Measurements from ENCODE around the gene CPEB3.

Gene CPEB3

DNA sequence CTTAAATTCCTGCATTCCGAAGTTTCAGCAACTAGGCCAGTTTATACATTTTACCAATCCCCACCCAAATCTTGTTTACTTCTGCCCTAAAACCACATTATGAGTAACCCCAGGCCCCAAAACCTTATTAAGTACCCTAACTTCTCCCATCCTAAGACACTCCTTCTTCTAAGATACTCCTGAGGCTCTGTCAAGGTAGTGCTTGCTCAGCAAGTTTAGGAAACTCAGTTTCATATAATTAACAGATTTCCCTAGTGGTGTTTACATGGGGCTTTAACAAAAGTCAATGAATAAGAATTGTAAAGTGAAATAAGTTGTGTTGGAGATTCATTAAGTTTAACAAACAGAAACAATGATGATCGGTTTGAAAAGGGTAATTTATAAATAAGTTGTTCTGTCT, 77.8 kb downstream of the CPEB3 start:
- no peak for DNase-seq (ENCODE audit: low read depth in 2 of 2)

DNA sequence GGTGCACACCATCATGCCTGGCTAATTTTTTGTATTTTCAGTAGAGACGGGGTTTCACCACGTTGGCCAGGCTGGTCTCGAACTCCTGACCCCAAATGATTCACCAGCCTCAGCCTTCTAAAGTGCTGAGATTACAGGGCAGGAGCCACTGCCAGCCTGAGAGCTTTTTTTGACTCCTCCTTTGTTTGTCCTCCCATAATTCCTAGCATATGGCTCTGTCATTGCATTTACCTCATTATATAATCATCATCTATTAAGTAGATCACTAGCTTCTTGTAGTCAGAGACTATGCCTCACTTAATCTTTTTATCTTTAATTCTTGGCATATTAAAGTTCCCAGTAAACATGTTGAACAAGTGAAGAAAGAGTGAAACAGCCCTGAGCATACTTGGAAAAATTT, 82.1 kb downstream of the CPEB3 start:
- no peak for DNase-seq (ENCODE audit: low read depth in 2 of 2)

DNA sequence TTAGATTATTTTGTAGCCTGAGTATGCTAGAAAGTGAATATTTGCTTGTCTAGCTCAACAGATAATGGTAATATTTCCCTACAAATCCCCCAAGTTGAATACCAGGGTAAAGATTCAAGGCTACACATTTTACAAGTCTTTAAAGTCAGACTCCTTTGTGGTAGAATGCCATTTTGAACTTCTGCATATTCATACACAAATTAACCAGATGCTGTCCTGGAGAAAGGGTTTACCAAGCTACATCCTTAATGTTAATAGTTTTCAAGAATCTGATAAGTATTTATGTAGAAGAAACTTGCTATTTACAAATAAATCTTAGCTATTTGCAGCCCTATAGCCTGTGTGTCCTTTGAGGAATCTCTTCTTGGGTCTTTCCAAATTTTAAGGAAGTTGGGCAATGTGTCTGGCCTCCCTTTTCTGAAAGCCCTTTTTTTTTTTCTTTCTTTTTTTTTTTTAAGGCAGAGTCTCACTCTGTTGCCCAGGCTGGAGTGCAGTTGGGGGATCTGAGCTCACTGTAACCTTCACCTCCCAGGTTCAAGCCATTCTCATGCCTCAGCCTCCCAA, 82.6 kb downstream of the CPEB3 start:
- no peak for DNase-seq (ENCODE audit: low read depth in 2 of 2)

DNA sequence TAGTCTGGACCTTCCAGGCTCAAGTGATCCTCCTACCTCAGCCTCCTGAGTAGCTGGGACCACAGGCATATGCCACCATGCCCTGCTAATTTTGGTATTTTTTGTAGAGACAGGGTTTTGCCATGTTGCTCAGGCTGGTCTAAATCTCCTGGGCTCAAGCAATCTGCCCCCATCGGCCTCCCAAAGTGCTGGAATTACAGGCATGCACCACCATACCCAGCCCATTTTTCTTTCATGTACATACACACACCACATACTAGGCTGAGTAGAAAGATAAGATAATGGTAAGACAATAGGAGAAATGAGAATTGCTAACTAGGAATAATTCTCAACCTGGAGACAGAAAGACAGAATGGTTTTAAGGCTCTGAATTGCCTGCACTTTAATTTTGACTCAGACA, 83.8 kb downstream of the CPEB3 start:
- no peak for DNase-seq (ENCODE audit: low read depth in 2 of 2)

GRCh38 chr10:92203919-92204623, 86.8 kb downstream of the CPEB3 start:
- no peak for DNase-seq (ENCODE audit: low read depth in 2 of 2)

DNA sequence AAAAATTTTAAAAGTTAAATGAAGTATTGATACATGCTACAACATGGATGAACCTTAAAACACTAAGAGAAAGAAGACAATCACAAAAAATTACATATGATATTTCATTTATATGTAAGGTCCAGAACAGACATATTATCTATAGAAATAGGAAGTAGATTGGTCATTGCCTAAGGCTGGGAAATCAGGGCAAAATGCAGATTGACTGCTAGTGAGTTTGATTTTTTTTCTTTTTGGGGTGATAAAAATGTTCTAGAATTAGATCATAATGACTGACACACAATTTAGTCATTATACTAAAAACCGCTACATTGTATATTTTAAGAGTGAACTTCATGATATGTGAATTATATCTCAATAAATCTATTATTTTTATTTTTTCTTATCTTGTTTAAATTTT, 88.3 kb downstream of the CPEB3 start:
- no peak for DNase-seq (ENCODE audit: low read depth in 2 of 2)

DNA sequence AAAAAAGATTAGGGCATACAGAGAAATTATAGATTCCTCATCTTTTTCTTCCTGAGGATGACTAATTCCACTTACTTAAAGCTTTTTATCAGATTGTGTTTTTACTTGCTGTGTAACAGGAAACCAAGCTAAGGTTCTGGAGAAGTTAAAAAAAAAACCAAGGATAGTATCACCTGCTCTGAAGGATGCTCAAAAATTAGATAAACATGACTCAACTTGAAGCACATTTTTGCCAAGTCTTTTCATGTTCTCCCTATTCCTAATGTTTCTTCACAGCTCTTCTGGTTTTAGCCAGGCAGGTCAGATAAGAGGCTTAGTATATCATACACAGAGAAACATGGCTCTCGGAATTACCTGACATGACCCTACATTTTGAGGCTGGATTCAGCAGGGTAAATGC, 90.3 kb downstream of the CPEB3 start:
- no peak for DNase-seq (ENCODE audit: low read depth in 2 of 2)

DNA sequence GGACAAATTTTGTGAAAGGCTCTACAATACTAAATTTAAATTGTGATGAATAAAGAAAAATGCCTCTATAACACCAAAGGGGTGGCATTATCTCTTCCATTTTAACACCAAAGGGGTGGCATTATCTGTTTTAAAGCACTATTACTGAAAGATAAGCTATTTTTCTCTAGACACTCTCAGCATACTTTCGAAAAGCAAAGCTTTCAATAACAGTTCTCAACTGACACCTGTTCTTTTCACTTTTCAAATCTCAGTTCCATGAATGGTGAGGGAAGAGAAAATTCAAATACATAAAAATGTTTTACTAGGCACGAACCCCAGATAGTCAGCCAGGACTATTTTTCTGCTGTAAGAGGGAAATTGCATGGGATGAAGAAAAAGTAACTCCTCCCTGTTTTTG, 103.8 kb downstream of the CPEB3 start:
- DNase-seq (ENCODE audit: low read depth in 2 of 2) = no peak

- DNase-seq (ENCODE audit: low read depth in 2 of 2) = no peak
Measured at GRCh38 chr10:92184977-92185376, 105.9 kb downstream of the CPEB3 start.

- DNase-seq (ENCODE audit: low read depth in 2 of 2) = no peak
Measured at GRCh38 chr10:92183199-92183598, 107.7 kb downstream of the CPEB3 start.

DNA sequence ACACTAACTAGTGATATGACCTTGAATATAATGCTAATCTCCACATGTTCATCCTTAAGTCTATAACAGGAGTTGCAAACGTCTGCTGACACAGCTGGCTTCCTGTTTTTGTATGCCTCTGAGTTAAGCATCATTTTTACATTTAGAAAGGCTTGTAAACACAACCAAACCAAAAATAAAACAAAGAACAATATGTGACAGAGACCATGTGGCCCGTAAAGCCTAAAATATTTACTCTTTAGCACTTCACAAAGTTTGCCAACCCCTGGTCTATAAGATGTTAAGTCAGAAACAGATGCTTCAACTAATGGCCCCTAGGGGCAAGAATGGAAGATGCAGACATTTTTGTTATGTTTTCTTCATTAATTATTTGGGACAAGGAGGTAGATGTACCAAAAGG, 109.3 kb downstream of the CPEB3 start:
- no peak for DNase-seq (ENCODE audit: low read depth in 2 of 2)

- no peak for DNase-seq (ENCODE audit: low read depth in 2 of 2)
Measured at GRCh38 chr10:92180399-92180798, 110.5 kb downstream of the CPEB3 start.

DNA sequence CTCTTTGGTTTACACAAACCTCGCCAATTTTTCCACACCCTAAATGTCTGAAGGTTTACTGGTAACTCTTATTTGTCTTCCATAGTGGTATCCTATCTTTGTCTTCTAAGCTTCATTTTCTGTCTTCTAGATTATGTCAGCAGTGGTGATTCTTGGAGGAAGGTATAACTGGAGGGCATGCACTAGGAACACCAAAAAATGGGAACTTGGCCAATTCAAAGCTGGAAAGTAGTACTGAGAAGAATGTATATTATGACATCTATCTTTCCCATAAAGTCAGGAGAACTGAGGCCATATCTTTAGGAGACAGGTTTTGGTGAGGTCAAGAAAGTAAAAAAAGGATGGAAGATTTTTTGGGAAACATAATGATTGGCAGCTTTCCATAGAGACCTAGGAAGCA, 113.3 kb downstream of the CPEB3 start:
- DNase-seq (ENCODE audit: low read depth in 2 of 2) = no peak

DNA sequence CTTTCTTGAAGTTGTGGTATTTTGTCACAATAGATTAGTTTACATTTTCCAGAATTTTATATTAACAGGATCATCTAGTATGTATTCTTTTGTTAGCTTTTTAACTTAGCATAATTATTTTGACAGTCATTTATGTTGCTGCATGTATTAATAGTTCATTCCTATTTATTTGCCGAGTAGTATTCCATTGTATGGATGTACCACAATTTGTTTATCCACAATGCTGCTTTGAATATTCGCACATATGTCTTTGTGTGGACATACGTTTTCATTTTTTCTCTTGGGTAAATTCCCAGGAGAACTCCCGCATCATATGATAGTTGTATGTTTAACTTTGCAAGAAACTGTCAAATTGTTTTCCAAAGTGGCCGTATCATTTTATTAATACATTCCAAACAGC, 115.7 kb downstream of the CPEB3 start:
- no peak for DNase-seq (ENCODE audit: low read depth in 2 of 2)

- no peak for DNase-seq (ENCODE audit: low read depth in 2 of 2)
Measured at GRCh38 chr10:92173996-92174395, 116.9 kb downstream of the CPEB3 start.

DNA sequence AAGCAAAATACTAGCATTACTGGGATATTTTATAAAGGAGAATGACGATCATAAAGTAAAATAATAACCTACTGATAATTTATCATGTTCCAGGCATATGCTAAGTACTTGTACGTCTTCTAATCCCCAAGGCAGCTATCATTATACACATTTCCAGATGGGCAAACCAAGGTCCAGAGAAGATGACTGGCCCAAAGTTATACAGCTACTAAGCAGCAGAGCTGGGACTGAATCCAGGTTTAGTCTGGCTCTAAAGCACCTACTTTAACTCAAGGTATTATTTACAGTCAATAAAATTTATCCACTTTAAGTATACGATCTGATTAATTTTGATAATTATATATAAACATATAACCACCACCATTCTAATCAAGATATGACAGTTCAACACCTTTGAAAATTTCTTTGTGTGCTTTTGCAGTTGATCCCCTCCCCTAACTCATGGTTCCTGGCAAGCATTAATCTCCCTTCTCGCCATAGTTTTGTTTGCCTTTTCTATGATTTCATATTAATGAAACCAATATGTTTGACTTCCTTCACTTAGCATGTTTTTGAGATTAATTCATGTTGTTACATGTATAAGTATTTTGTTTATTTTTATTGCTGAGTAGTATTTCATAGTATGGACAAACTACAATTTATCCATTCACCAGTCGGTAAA, 126.7 kb downstream of the CPEB3 start:
- DNase-seq (ENCODE audit: low read depth in 2 of 2) = no peak

DNA sequence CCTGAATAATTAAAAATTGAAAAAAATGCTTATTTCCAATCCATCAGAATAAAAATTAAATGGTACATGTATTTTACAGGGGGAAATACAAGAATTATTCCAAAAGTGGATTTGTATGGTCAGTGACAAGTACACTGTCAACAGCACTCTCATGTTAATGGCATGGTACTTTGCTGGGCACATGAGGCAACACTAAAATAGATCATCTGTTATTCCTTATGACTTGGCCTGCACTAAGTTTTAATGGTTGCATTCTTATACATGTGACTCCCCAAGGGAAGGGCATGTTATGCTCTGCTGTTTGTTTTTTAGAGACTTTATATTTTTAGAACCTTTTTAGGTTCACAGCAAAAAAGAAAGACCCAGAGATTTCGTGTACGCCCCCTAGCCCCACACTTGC, 128.3 kb downstream of the CPEB3 start:
- no peak for DNase-seq (ENCODE audit: low read depth in 2 of 2)

- no peak for DNase-seq (ENCODE audit: low read depth in 2 of 2)
Measured at GRCh38 chr10:92156874-92157773, 133.8 kb downstream of the CPEB3 start.

- DNase-seq (ENCODE audit: low read depth in 2 of 2) = no peak
Measured at GRCh38 chr10:92150823-92151222, 140.1 kb downstream of the CPEB3 start.

DNA sequence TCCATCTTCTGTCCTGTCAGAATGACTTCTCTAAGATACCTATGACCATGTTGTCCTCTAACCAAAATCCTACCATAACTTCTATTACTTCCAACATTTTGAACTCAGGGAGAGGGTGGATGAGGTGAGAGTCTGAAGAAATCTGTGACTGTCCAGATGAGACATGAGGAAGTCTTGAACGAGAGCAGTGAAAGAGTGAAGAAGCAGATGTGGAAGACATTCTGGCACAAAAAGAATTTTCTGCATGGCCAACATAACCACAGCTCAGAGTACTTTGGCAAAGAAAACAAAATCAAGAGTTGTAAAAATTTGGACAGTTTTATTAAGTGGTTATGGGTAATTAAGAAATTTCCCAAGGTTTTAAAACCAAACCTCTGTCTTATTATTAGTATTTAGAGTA, 141.6 kb downstream of the CPEB3 start:
- DNase-seq (ENCODE audit: low read depth in 2 of 2) = no peak

GRCh38 chr10:92146781-92147180, 144.1 kb downstream of the CPEB3 start:
- DNase-seq (ENCODE audit: low read depth in 2 of 2) = no peak

DNA sequence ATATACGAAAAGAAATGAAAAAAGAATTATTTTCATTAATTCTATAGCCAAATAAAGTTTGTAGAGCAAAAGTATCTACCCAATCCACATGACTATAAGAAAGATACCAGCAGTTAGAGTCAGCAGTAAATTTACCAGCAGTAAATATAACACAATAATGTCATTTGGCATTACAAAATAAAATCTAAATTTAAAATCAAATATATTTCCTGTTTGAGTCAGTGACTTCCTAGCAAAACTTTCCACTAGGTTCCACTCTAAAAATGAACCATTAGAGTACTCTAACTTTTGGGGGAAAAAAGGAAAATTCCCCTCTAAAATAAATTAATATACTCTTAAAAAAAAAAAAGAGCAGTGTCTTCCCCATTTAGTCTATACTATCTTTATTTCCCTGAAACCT, 144.8 kb downstream of the CPEB3 start:
- no peak for DNase-seq (ENCODE audit: low read depth in 2 of 2)

Measured in stimulated activated CD8-positive, alpha-beta memory T cell treated with anti-CD3 and anti-CD28 coated beads, Interleukin-2, amount 100 ng/mL, for 1 hour (primary cell).